Urinary bladder (tissue), 4 donors: ENCODE measurements around the gene ETF1. TPM values are rescaled to one million over a fixed set of nuclear protein-coding genes. Genes with fewer than 3 reads are reported as not detected.

Experiments used
- DNase-seq: peaks from one replicate; pipeline ENCODE4 v3.0.0-alpha.2; 2015; ENCODE audit errors: extremely low spot score
- H3K27ac ChIP-seq: one replicate; pipeline ENCODE4 v1.5.1; 2013; ENCODE audit warnings: low read depth, mild to moderate bottlenecking, moderate library complexity
- H3K36me3 ChIP-seq: one replicate; pipeline ENCODE4 v1.6.1; 2013; ENCODE audit warnings: mild to moderate bottlenecking, moderate library complexity; ENCODE audit not compliant: insufficient read depth
- H3K4me1 ChIP-seq: one replicate; pipeline ENCODE4 v1.6.1; 2013; ENCODE audit warnings: mild to moderate bottlenecking, moderate library complexity; ENCODE audit not compliant: insufficient read depth
- H3K4me3 ChIP-seq: one replicate; pipeline ENCODE4 v1.5.1; 2013; ENCODE audit warnings: low read depth, low read length
- WGBS: extraction: QIAGEN DNeasy Blood & Tissue Kit; methylation state at CpG from one replicate; pipeline ENCODE4 v1.1.7; 2013; 5-methylcytosine and 5-hydroxymethylcytosine counted together
- polyA plus RNA-seq: library from polyadenylated mRNA; stranded (reverse); fragments of 200-250 nt; gene quantifications from one replicate; pipeline ENCODE4 v1.2.3, GENCODE V29; 2013
- total RNA-seq: library from RNA; depleted of rRNA; stranded (reverse); fragments of >200 nt; gene quantifications from one replicate; pipeline ENCODE4 v1.2.3, GENCODE V29; 2014
- donor health status: healthy with polysubstance abuse.
- donor health status: healthy.

The ETF1 gene
- total and polyA plus RNA-seq, 2 donors, result 62.0 to 66.3 TPM

DNA sequence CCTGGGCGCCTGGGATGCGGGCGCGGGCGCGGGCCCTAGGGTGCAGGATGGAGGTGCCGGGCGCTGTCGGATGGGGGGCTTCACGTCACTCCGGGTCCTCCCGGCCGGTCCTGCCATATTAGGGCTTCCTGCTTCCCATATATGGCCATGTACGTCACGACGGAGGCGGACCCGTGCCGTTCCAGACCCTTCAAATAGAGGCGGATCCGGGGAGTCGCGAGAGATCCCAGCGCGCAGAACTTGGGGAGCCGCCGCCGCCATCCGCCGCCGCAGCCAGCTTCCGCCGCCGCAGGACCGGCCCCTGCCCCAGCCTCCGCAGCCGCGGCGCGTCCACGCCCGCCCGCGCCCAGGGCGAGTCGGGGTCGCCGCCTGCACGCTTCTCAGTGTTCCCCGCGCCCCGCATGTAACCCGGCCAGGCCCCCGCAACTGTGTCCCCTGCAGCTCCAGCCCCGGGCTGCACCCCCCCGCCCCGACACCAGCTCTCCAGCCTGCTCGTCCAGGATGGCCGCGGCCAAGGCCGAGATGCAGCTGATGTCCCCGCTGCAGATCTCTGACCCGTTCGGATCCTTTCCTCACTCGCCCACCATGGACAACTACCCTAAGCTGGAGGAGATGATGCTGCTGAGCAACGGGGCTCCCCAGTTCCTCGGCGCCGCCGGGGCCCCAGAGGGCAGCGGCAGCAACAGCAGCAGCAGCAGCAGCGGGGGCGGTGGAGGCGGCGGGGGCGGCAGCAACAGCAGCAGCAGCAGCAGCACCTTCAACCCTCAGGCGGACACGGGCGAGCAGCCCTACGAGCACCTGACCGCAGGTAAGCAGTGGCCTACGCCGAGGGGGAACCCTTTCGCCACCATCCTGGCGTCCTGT lies 77.5 kb downstream of the ETF1 start, which contains the start of gene EGR1:
Gene EGR1 (plus strand): TSS at position 219 of the 864 bp plus-strand sequence. CDS start 283 bp downstream, at position 502.
- peak; percentile 90 for DNase-seq
- peak within 1 kb of the TSS; percentile 91 for H3K27ac ChIP-seq
- under 1% methylated on average over 85 of the region's 85 CpGs for WGBS
- peak within 1 kb of the TSS; percentile 46 for H3K4me3 ChIP-seq
- no peaks in the 10 kb centered on the region for H3K36me3 ChIP-seq
- peaks cover 2% of the 10 kb centered on the region for H3K4me1 ChIP-seq

GRCh38 chr5:138464388-138465260 lies 78.4 kb downstream of the ETF1 start:
- H3K36me3 ChIP-seq, result no peaks in the 10 kb centered on the region
- under 1% methylated on average over 64 of the region's 64 CpGs for WGBS
- H3K4me1 ChIP-seq, result peaks cover 2% of the 10 kb centered on the region
- peak; percentile 98 for DNase-seq
- peak overlapping the region; percentile 46 for H3K4me3 ChIP-seq
- peak overlapping the region; percentile 91 for H3K27ac ChIP-seq

DNA sequence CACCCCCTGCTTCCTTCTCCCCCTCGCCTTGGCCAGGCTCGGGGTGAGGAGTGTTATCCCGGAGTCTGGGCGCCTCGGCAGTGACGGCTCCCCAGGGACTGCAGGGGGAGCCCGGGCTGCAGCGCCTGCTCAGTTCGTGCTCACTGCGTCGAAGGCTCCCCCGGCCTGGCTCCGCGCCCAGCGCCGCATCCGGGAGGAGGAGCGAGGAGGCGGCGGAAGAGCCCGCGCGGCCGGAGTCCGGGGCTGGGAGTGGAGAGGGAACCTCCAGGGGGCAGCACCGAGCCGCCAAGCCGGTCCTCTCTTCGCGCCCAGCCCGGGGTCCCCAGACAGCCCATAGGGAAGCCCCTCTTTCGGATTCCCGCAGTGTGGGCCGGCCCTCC lies 79.0 kb downstream of the ETF1 start:
- Histone ChIP-seq H3K27ac (peak overlapping the region; percentile 96), H3K36me3 (no peaks in the 10 kb centered on the region), H3K4me1 (peaks cover 2% of the 10 kb centered on the region), H3K4me3 (peak overlapping the region; percentile 46)
- WGBS, result under 1% methylated on average over 34 of the region's 34 CpGs
- DNase-seq, result peak; percentile 87

GRCh38 chr5:138463419-138464007 lies 79.5 kb downstream of the ETF1 start:
- DNase-seq, result no peak
- Histone ChIP-seq H3K36me3 (no peaks in the 10 kb centered on the region), H3K27ac (peak overlapping the region; percentile 96), H3K4me3 (peak overlapping the region; percentile 46), H3K4me1 (peaks cover 2% of the 10 kb centered on the region)
- 13% methylated on average over 21 of the region's 21 CpGs for WGBS

GRCh38 chr5:138461343-138462125 lies 81.5 kb downstream of the ETF1 start:
- H3K36me3 ChIP-seq, result no peaks in the 10 kb centered on the region
- no peaks in the 10 kb centered on the region for H3K4me1 ChIP-seq
- no peak overlapping the region for H3K4me3 ChIP-seq
- WGBS, result 68% methylated on average over 11 of the region's 11 CpGs
- no peak overlapping the region for H3K27ac ChIP-seq
- no peak for DNase-seq

DNA sequence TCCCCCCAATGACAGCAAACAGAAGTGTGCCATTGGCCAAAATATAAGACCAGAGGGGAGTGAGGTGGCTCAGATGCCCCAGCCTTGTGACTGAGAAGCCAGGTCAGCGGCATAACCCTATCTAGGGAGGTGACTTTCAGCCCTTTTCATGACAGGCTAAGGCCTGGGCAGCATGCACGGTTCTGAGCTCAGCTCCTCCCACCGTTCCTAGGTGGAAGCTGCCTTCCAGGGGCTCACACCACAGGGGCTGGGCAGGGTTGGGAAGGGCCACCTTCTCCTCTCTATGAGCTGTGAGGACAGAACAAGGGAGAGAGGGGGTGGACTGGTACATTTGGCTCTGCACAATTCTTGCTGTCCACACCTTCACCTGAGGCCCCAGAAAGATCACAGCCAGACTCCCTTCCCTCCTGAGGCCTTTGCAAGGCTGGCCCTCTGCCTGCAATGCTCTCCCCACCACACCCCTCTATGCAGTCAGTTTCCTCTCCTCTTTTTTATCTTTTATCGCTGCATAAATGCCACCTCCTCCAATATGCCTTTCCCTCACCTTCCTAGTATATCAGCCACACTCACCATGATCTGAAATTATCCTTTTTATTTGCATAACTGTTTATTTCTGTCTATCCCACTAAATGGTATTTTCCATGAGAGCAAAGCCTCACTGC lies 82.9 kb downstream of the ETF1 start:
- H3K27ac ChIP-seq, result no peak overlapping the region
- no peak overlapping the region for H3K4me3 ChIP-seq
- no peak for DNase-seq
- no peaks in the 10 kb centered on the region for H3K4me1 ChIP-seq
- WGBS, result 73% methylated on average over 4 of the region's 4 CpGs
- no peaks in the 10 kb centered on the region for H3K36me3 ChIP-seq

- 85% methylated on average over 11 of the region's 11 CpGs for WGBS
- no peak for DNase-seq
- Histone ChIP-seq H3K27ac (no peak overlapping the region), H3K36me3 (no peaks in the 10 kb centered on the region), H3K4me3 (no peak overlapping the region), H3K4me1 (no peaks in the 10 kb centered on the region)
Observed at GRCh38 chr5:138459311-138459933, 83.6 kb downstream of the ETF1 start.

- no peak for DNase-seq
- Histone ChIP-seq H3K36me3 (no peaks in the 10 kb centered on the region), H3K4me3 (no peak overlapping the region), H3K4me1 (no peaks in the 10 kb centered on the region), H3K27ac (no peak overlapping the region)
- WGBS, result 82% methylated on average over 9 of the region's 9 CpGs
Observed at GRCh38 chr5:138458856-138459255, 84.2 kb downstream of the ETF1 start.

DNA sequence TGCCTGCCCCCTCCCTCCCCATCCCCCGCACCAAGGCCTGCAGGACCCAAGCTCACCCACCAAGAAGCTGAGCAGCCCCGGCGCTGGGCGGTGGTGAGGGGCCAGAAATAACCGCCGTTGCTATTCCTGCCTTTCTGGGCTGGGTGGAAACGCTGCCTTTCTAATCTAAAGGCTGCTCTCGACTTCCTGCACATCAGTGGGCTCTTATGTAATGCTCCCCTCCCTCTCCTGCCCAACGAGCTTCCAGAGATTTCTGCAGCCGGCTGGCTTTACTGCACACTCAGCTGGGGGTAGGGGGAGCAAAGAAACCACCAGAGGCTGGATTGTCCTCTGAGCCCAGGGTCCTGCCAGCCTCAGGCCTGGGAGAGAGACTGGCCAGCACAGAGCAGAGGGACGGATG lies 84.7 kb downstream of the ETF1 start:
- H3K36me3 ChIP-seq, result no peaks in the 10 kb centered on the region
- WGBS, result 25% methylated on average over 11 of the region's 11 CpGs
- no peak overlapping the region for H3K4me3 ChIP-seq
- no peaks in the 10 kb centered on the region for H3K4me1 ChIP-seq
- DNase-seq, result no peak
- H3K27ac ChIP-seq, result no peak overlapping the region

DNA sequence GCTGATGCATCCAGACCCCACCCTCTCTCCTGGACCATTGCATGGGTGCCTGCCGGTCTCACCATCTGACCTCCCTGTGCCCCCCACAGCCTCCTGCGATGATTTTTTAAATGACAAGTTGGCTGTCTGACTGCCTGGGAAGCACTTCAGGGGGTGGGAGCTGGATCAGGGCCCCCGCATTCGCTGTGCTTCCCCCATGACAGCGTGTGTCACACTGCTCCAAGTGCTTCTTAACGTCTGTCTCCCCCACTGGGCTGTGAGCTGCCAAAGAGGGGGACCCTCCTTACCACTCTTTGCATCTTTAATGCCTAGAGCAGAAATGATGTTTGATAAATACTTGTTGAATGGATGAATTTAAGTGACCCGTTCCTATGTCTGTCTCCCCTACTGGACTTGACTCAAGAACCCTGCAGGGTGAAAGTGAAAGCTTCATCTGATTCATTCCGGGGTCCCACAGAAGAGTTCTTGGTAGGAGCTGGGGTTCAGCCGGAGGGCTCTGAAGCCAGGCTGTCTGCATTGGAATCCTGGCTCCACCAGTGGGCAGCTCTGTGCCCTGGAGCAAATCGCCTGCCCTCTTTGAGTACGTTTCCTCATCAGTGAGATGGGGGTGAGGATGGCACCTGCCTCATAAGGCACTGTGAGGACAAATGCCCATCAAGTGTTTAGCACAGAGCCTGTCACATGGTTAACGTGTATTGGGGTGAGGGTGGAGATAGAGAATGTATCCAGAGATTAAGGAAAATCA lies 85.3 kb downstream of the ETF1 start:
- DNase-seq, result no peak
- no peak overlapping the region for H3K4me3 ChIP-seq
- H3K36me3 ChIP-seq, result no peaks in the 10 kb centered on the region
- WGBS, result 76% methylated on average over 12 of the region's 12 CpGs
- no peak overlapping the region for H3K27ac ChIP-seq
- H3K4me1 ChIP-seq, result no peaks in the 10 kb centered on the region
